Bronchial epithelial cell (primary cell): ENCODE data around the gene NIPAL3. TPM values are rescaled to one million over a fixed set of nuclear protein-coding genes. Genes with fewer than 3 reads are reported as not detected.

Experiments
- DNase-seq: peaks from one replicate; pipeline ENCODE4 v3.0.0-alpha.2; 2010; ENCODE audit warnings: low read depth
- FAIRE-seq: peaks from 2 replicates; lab custom pipeline; 2011; peaks lifted over from hg19 to GRCh38; lab: Jason Lieb, UNC
- H3K27me3 ChIP-seq: 2 replicates; pipeline ENCODE4 v1.5.1; 2011; ENCODE audit warnings: low read length; ENCODE audit not compliant: control insufficient read depth, insufficient read depth
- H3K36me3 ChIP-seq: 2 replicates; pipeline ENCODE4 v1.5.1; 2011; ENCODE audit warnings: low read length; ENCODE audit not compliant: control insufficient read depth, insufficient read depth
- H3K4me3 ChIP-seq: 2 replicates; pipeline ENCODE4 v1.5.1; 2011; ENCODE audit warnings: mild to moderate bottlenecking, low read depth, low read length, control low read depth
- total RNA-seq: library from RNA; depleted of rRNA; stranded (reverse); fragments of >200 nt; gene quantifications from 2 replicates; pipeline ENCODE4 v1.2.1, GENCODE V29; 2014
- TF ChIP-seq, protein P1 (sequence below): IDR thresholded peaks from 2 replicates; pipeline ENCODE4 v1.5.1; 2011; ENCODE audit warnings: mild to moderate bottlenecking, moderate library complexity, low read length, control low read depth, inconsistent platforms; ENCODE audit not compliant: insufficient read depth, severe bottlenecking

The NIPAL3 gene
- total RNA-seq, 1 donor from 2014 or later = 35.8 TPM

DNA sequence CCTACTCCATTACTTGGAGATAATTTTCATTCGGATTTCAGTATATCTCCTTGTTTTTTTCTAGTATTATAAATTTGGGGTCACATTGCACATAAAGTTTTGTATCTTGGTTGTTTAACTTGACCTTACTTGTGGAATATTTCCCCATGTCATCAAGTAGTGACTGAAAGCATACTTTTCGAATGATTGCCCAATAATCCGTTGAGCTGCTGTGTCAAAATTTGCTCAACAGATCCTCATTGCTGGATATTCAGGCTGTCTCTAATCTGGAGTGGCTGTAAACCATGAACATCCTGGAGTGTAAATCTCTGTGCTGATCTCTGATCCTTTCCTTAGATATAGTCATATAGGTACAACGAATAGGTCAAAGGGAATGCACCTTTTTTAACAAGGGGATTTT lies 4.9 kb downstream of the NIPAL3 start:
- no peak overlapping the region for H3K4me3 ChIP-seq
- H3K27me3 ChIP-seq = no peaks in the 10 kb centered on the region
- FAIRE-seq = no peak
- H3K36me3 ChIP-seq = peaks cover 10% of the 10 kb centered on the region
- DNase-seq = no peak
- TF ChIP-seq, protein P1, sequence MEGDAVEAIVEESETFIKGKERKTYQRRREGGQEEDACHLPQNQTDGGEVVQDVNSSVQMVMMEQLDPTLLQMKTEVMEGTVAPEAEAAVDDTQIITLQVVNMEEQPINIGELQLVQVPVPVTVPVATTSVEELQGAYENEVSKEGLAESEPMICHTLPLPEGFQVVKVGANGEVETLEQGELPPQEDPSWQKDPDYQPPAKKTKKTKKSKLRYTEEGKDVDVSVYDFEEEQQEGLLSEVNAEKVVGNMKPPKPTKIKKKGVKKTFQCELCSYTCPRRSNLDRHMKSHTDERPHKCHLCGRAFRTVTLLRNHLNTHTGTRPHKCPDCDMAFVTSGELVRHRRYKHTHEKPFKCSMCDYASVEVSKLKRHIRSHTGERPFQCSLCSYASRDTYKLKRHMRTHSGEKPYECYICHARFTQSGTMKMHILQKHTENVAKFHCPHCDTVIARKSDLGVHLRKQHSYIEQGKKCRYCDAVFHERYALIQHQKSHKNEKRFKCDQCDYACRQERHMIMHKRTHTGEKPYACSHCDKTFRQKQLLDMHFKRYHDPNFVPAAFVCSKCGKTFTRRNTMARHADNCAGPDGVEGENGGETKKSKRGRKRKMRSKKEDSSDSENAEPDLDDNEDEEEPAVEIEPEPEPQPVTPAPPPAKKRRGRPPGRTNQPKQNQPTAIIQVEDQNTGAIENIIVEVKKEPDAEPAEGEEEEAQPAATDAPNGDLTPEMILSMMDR = no peak

DNA sequence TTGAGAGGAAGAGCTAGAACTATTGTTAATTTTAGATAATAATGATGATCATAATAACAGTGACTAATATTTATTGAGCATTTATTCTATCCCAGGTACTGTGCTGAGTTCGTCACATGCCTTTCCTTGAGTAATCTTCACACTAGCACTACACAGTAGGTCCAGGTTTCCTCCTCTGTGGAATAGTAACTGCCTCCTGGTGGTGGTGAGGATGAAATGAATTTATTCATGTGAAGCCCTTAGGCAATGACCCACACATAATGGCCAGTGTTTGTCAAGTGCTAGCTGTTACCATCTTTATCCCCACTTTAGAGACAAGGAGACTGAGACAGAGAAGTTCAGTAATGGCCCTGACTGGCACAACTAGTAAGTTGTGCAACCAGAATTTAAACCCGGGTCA lies 5.9 kb downstream of the NIPAL3 start:
- no peak overlapping the region for H3K4me3 ChIP-seq
- DNase-seq = no peak
- peaks cover 12% of the 10 kb centered on the region for H3K36me3 ChIP-seq
- FAIRE-seq = no peak
- H3K27me3 ChIP-seq = no peaks in the 10 kb centered on the region
- TF ChIP-seq, protein P1 = no peak

DNA sequence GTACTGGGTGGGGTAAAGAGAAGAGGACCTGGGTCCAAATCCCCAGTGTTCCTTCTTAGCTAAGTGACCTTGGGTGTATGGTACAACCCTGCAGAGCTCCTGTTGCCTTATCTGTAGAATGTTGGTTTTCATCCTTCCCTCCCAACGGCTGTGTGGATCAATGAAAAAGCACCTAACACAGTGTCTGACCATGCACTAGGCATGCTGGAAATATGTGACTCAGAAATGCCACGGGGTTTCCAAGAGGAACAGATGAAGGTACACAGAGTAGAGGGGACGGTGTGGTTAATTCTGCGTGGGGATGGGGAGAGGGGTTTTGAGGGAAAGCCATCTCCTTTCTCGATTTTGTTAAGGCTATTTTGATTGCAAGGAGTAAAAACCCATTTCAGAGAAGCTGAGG lies 8.6 kb downstream of the NIPAL3 start:
- DNase-seq (no peak), FAIRE-seq (no peak)
- Histone ChIP-seq H3K27me3 (no peaks in the 10 kb centered on the region), H3K36me3 (peaks cover 14% of the 10 kb centered on the region), H3K4me3 (no peak overlapping the region)
- TF ChIP-seq, protein P1 = no peak

DNA sequence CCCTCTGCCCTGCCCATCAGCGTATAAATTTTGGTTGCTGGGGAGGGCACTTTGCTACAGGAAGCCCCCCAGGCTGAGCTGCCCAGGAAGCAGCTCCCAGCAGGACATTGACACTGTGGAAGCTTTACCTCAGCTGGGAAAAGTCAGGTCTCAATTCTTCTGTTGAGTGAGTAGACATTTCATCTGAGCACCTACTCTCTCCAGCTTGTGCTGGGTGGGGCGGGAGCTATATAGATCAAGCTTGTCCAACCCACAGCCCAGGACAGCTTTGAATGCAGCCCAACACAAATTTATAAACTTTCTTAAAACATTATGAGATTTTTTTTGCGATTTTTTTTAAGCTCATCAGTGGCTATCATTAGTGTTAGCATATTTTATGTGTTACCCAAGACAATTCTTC lies 9.4 kb downstream of the NIPAL3 start:
- peaks cover 13% of the 10 kb centered on the region for H3K36me3 ChIP-seq
- DNase-seq (no peak), FAIRE-seq (no peak)
- TF ChIP-seq, protein P1 = no peak
- no peaks in the 10 kb centered on the region for H3K27me3 ChIP-seq
- H3K4me3 ChIP-seq = no peak overlapping the region

DNA sequence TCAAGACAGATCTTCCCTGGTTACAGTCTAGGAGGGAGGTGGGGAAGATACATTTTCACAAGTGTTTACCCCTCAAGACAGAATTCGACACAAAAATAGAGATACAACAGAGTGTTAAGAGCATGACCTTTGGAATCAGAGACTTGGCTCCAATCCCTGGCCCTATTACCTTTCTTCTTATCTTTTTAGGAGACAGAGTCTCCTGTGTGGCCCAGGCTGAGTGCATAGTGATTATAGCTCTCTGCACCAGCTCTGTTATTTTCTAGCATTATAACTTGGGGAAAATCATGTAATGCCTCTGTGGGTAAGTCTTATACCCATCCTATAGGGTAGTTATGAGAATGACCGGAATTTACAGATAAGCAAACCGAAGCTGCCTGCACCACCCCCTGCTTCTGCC lies 9.8 kb downstream of the NIPAL3 start:
- Histone ChIP-seq H3K36me3 (peaks cover 13% of the 10 kb centered on the region), H3K27me3 (no peaks in the 10 kb centered on the region), H3K4me3 (no peak overlapping the region)
- TF ChIP-seq, protein P1 = no peak
- DNase-seq (no peak), FAIRE-seq (no peak)

DNA sequence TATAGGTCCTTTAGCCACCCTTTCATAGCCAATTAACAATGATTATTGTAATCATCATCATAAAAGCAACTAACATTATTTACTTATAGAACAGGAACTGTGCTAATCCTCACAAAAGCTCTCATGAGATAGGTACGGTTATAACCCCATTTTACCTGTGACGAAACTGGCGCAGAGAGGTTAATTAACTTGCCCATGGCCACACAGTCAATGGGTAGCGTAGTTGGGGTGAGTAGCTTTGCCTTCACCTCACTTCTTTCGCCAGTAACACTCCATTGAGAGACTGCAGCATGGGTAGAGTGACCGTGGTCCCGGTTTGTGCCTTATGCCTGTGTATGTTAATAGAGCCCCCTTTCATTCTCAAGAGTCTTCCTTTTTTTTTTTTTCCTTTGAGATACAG lies 10.3 kb downstream of the NIPAL3 start:
- peaks cover 13% of the 10 kb centered on the region for H3K36me3 ChIP-seq
- no peak overlapping the region for H3K4me3 ChIP-seq
- no peaks in the 10 kb centered on the region for H3K27me3 ChIP-seq
- DNase-seq (no peak), FAIRE-seq (no peak)
- TF ChIP-seq, protein P1 = no peak
